GM23338 (cell line): ENCODE measurements around the gene RASGRP4. TPM values are rescaled to one million over a fixed set of nuclear protein-coding genes. Genes with fewer than 3 reads are reported as not detected.
A peak's percentile ranks its signal among the peaks of the same experiment; 100 is the strongest.

Source experiments
- ATAC-seq: fragments of 200-7000 bp; cut with Tn5 transposase; 3 replicates; pipeline ENCODE4 v1.9.1; 2020
- DNase-seq: peaks from one replicate; pipeline ENCODE4 v3.0.0-alpha.2; 2015; ENCODE audit warnings: low spot score
- H2AFZ ChIP-seq: fragments of 200-600 bp; sonication (generic); 2 replicates; pipeline ENCODE4 v1.8.0; 2016; ENCODE audit warnings: antibody characterized with exemption, mild to moderate bottlenecking, moderate library complexity
- H3F3A ChIP-seq: fragments of 200-600 bp; sonication (generic); replicated peaks from 2 replicates; pipeline ENCODE4 v1.8.0; 2017; ENCODE audit warnings: antibody characterized with exemption, mixed run types, low read depth
- H3K27ac ChIP-seq: fragments of 200-600 bp; sonication (generic); 2 replicates; pipeline ENCODE4 v1.6.1; 2016; ENCODE audit warnings: low read depth
- H3K27me3 ChIP-seq: fragments of 200-600 bp; sonication (generic); 2 replicates; pipeline ENCODE4 v1.8.0; 2016; ENCODE audit warnings: mild to moderate bottlenecking, mixed run types, moderate library complexity; ENCODE audit not compliant: insufficient read depth
- H3K36me3 ChIP-seq: fragments of 200-600 bp; sonication (generic); 2 replicates; pipeline ENCODE4 v1.8.0; 2016; ENCODE audit warnings: mild to moderate bottlenecking; ENCODE audit not compliant: insufficient read depth
- H3K4me1 ChIP-seq: fragments of 200-600 bp; sonication (generic); 2 replicates; pipeline ENCODE4 v1.8.0; 2016; ENCODE audit warnings: mild to moderate bottlenecking, moderate library complexity; ENCODE audit not compliant: insufficient read depth
- H3K4me2 ChIP-seq: fragments of 200-600 bp; sonication (generic); 2 replicates; pipeline ENCODE4 v1.7.1; 2017; ENCODE audit warnings: mixed run types
- H3K4me3 ChIP-seq: fragments of 200-600 bp; sonication (generic); 2 replicates; pipeline ENCODE4 v1.6.1; 2016; ENCODE audit warnings: mixed run types
- H3K79me2 ChIP-seq: fragments of 200-600 bp; sonication (generic); replicated peaks from 2 replicates; pipeline ENCODE4 v1.8.0; 2017; ENCODE audit warnings: mild to moderate bottlenecking; ENCODE audit not compliant: insufficient read depth
- H3K9me2 ChIP-seq: fragments of 200-600 bp; sonication (generic); 2 replicates; pipeline ENCODE4 v1.8.0; 2017; ENCODE audit not compliant: insufficient read depth
- H4K20me1 ChIP-seq: fragments of 200-600 bp; sonication (generic); replicated peaks from 2 replicates; pipeline ENCODE4 v1.8.0; 2017; ENCODE audit warnings: mild to moderate bottlenecking; ENCODE audit not compliant: insufficient read depth
- H3K27ac Mint-ChIP-seq: 2 replicates; pipeline ENCODE4 v1.8.0; 2020; ENCODE audit warnings: inconsistent platforms, mild to moderate bottlenecking, moderate library complexity, mixed read lengths
- H3K27me3 Mint-ChIP-seq: 3 replicates; pipeline ENCODE4 v1.8.0; 2022; ENCODE audit warnings: low read depth, mild to moderate bottlenecking, moderate library complexity, mixed read lengths, inconsistent platforms; ENCODE audit not compliant: insufficient read depth, poor library complexity
- H3K36me3 Mint-ChIP-seq: 3 replicates; pipeline ENCODE4 v1.8.0; 2021; ENCODE audit warnings: low read depth, mild to moderate bottlenecking, inconsistent platforms, moderate library complexity, mixed read lengths
- H3K4me1 Mint-ChIP-seq: 3 replicates; pipeline ENCODE4 v1.8.0; 2020; ENCODE audit warnings: mild to moderate bottlenecking, inconsistent platforms, mixed read lengths
- H3K4me3 Mint-ChIP-seq: 3 replicates; pipeline ENCODE4 v1.8.0; 2021; ENCODE audit warnings: moderate library complexity, mild to moderate bottlenecking, inconsistent platforms, mixed read lengths
- H3K9me3 Mint-ChIP-seq: 3 replicates; pipeline ENCODE4 v1.8.0; 2020; ENCODE audit warnings: moderate library complexity, mild to moderate bottlenecking, inconsistent platforms, mixed read lengths
- CREB1 ChIP-seq: fragments of 250-450 bp; sonication (Bioruptor Pico); IDR thresholded peaks from 2 replicates; pipeline ENCODE4 v1.5.0; 2020; ENCODE audit warnings: low read depth, mild to moderate bottlenecking, moderate library complexity
- CTCF ChIP-seq, 2 experiments: fragments of 200-600 bp in 1 of 2; sonication (generic) in 1 of 2; conservative IDR thresholded peaks; 2 replicates each; pipeline versions ENCODE4 v1.5.1 to v1.6.1; 2016 to 2017; ENCODE audit warnings: antibody characterized with exemption in 2 of 2, low read depth in 2 of 2, mild to moderate bottlenecking in 2 of 2, moderate library complexity in 1 of 2
- EZH2 ChIP-seq: fragments of 200-600 bp; sonication (generic); IDR thresholded peaks from one replicate; pipeline ENCODE4 v1.8.0; 2017; ENCODE audit warnings: antibody characterized with exemption, mild to moderate bottlenecking, low read depth; ENCODE audit not compliant: unreplicated experiment
- EZH2phosphoT487 ChIP-seq: fragments of 200-600 bp; sonication (generic); IDR thresholded peaks from one replicate; pipeline ENCODE4 v1.8.1; 2018; ENCODE audit warnings: antibody characterized with exemption; ENCODE audit not compliant: unreplicated experiment
- JUNB ChIP-seq: IDR thresholded peaks from one replicate; pipeline ENCODE4 v1.6.1; 2016; ENCODE audit warnings: antibody characterized with exemption; ENCODE audit not compliant: unreplicated experiment
- NANOG ChIP-seq: IDR thresholded peaks from 2 replicates; pipeline ENCODE4 v1.6.1; 2016; ENCODE audit warnings: antibody characterized with exemption, borderline replicate concordance
- POLR2AphosphoS5 ChIP-seq: IDR thresholded peaks from 2 replicates; pipeline ENCODE4 v1.6.1; 2016; ENCODE audit warnings: antibody characterized with exemption, low read depth
- REST ChIP-seq: IDR thresholded peaks from one replicate; pipeline ENCODE4 v1.6.1; 2018; ENCODE audit warnings: antibody characterized with exemption; ENCODE audit not compliant: unreplicated experiment
- STAT1 ChIP-seq: IDR thresholded peaks from one replicate; pipeline ENCODE4 v1.6.1; 2016; ENCODE audit warnings: antibody characterized with exemption; ENCODE audit not compliant: unreplicated experiment
- ZNF114 ChIP-seq: fragments of 250-450 bp; sonication (Bioruptor Pico); IDR thresholded peaks from 2 replicates; pipeline ENCODE4 v1.5.0; 2020; ENCODE audit warnings: mild to moderate bottlenecking, moderate library complexity
- ZNF331 ChIP-seq: fragments of 250-450 bp; sonication (Bioruptor Pico); IDR thresholded peaks from 2 replicates; pipeline ENCODE4 v1.5.0; 2020; ENCODE audit warnings: low read depth, mild to moderate bottlenecking, moderate library complexity
- ZNF462 ChIP-seq: fragments of 250-450 bp; sonication (Bioruptor Pico); IDR thresholded peaks from 2 replicates; pipeline ENCODE4 v1.5.0; 2020; ENCODE audit warnings: mild to moderate bottlenecking, moderate library complexity
- polyA plus RNA-seq: library from polyadenylated mRNA; unstranded; fragments of >200 nt; fragmentation: Nextera tagmentation; extraction: Ambion mirVana; gene quantifications from 2 replicates; pipeline ENCODE4 v1.2.1, GENCODE V29; 2016
- total RNA-seq: library from RNA; depleted of rRNA; stranded (reverse); fragments of >200 nt; shearing (Covaris generic); gene quantifications from 2 replicates; pipeline ENCODE4 v1.2.3, GENCODE V29; 2014
- TF ChIP-seq, protein P1 (sequence below): IDR thresholded peaks from 2 replicates; pipeline ENCODE4 v1.6.1; 2016; ENCODE audit warnings: antibody characterized with exemption

The RASGRP4 gene
- total and polyA plus RNA-seq, 2 experiments from 2014 or later = 1.6 to 3.6 TPM

DNA sequence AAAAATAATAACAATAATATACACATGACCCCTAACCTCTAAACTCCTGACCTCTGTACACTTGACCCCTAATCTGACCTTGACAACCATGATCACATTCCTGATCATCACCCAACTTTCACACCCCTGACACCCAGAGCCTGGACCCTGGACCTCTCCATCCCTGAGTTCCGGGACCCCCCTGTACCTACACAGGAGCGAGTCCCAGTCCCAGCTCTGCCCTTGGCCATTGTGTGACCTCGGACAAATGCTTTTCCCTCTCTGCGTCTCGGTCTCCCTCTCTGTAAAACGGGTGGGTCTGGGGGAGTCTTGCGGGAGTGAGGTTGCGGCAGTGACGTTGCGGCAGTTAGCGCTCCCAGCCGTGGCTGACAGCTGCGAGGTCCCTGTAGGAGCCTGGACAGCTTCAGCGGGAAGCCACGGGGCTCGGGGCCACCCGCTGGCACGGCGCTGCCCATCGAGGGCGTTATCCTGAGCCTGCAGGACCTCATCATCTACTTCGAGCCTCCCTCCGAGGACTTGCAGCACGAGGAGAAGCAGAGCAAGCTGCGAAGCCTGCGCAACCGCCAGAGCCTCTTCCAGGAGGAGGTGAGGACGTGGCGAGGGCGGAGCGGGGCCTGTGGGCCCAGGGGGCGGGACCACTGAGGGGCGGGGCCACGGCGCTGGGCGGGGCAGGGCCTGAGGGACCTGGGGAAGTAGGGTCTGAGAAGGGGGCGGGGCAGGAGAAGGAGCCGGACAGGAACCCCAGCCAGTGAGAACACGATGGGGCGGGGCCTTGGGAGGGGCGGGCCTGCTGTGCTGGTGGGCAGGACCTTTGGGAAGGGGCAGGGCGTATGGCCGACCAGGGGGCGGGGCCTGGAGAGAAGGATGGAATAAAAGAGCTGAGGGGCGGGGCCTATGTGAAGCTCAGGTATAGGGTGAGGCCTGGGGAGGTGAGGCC lies 26.7 kb upstream of the RASGRP4 start:
- TF ChIP-seq EZH2phosphoT487 (no peak), ZNF114 (no peak), REST (no peak), JUNB (no peak), STAT1 (no peak), POLR2AphosphoS5 (no peak), ZNF462 (CRISPR knock-in tag) (no peak), ZNF331 (no peak), NANOG (no peak), CTCF (conservative IDR thresholded peaks at IDR 0.05; ENCODE audit: low read depth in 2 of 2) (no peak), CREB1 (CRISPR knock-in tag) (no peak), EZH2 (no peak)
- TF ChIP-seq, protein P1, sequence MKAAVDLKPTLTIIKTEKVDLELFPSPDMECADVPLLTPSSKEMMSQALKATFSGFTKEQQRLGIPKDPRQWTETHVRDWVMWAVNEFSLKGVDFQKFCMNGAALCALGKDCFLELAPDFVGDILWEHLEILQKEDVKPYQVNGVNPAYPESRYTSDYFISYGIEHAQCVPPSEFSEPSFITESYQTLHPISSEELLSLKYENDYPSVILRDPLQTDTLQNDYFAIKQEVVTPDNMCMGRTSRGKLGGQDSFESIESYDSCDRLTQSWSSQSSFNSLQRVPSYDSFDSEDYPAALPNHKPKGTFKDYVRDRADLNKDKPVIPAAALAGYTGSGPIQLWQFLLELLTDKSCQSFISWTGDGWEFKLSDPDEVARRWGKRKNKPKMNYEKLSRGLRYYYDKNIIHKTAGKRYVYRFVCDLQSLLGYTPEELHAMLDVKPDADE = no peak
- H3K4me3 Mint-ChIP-seq = peak overlapping the region; percentile 10; the same call in 1 of the 3 replicates
- no peaks in the 10 kb centered on the region for H3K79me2 ChIP-seq
- peak overlapping the region; percentile 74; the same call in 1 of the 2 replicates for H3K27ac ChIP-seq
- 0 out of 2 replicates have a peak, but pooled peaks cover 4% of the 10 kb centered on the region for H3K4me1 ChIP-seq
- peak; percentile 93 for ATAC-seq
- H4K20me1 ChIP-seq = peaks cover 12% of the 10 kb centered on the region; the same call in 1 of the 2 replicates
- H3K36me3 ChIP-seq = peaks cover 37% of the 10 kb centered on the region
- H3K27me3 Mint-ChIP-seq = peaks cover 5% of the 10 kb centered on the region
- peak overlapping the region; percentile 55; the same call in 1 of the 2 replicates for H3K4me2 ChIP-seq
- DNase-seq = peak; percentile 99
- peaks cover 81% of the 10 kb centered on the region for H3K36me3 Mint-ChIP-seq
- H2AFZ ChIP-seq = no peak overlapping the region
- H3K9me2 ChIP-seq = no peaks in the 10 kb centered on the region
- peaks cover 15% of the 10 kb centered on the region; the same call in 1 of the 2 replicates for H3F3A ChIP-seq
- peaks cover 10% of the 10 kb centered on the region for H3K4me1 Mint-ChIP-seq
- H3K27me3 ChIP-seq = no peaks in the 10 kb centered on the region
- H3K27ac Mint-ChIP-seq = peak overlapping the region; percentile 87
- no peak overlapping the region for H3K4me3 ChIP-seq
- no peaks in the 10 kb centered on the region for H3K9me3 Mint-ChIP-seq
